Glutamatergic neuron (in vitro differentiated cells): ENCODE data around the gene ATP8A2. TPM values are rescaled to one million over a fixed set of nuclear protein-coding genes. Genes with fewer than 3 reads are reported as not detected.
A peak's percentile ranks its signal among the peaks of the same experiment; 100 is the strongest.

ENCODE experiments used
- DNase-seq: peaks from one replicate; pipeline ENCODE4 v3.0.0; 2022
- H3K27ac Mint-ChIP-seq: one replicate; pipeline ENCODE4 v1.8.0; 2020; ENCODE audit warnings: mild to moderate bottlenecking, mixed read lengths, inconsistent platforms; ENCODE audit not compliant: unreplicated experiment
- H3K27me3 Mint-ChIP-seq: one replicate; pipeline ENCODE4 v1.8.0; 2020; ENCODE audit warnings: mild to moderate bottlenecking, moderate library complexity, mixed read lengths, inconsistent platforms; ENCODE audit not compliant: unreplicated experiment
- H3K36me3 Mint-ChIP-seq: one replicate; pipeline ENCODE4 v1.8.0; 2020; ENCODE audit warnings: mild to moderate bottlenecking, mixed read lengths, inconsistent platforms; ENCODE audit not compliant: unreplicated experiment
- H3K4me1 Mint-ChIP-seq: one replicate; pipeline ENCODE4 v1.8.0; 2020; ENCODE audit warnings: mild to moderate bottlenecking, low read depth, mixed read lengths, inconsistent platforms; ENCODE audit not compliant: unreplicated experiment
- H3K4me3 Mint-ChIP-seq: one replicate; pipeline ENCODE4 v1.8.0; 2020; ENCODE audit warnings: mild to moderate bottlenecking, mixed read lengths, inconsistent platforms; ENCODE audit not compliant: unreplicated experiment
- H3K9me3 Mint-ChIP-seq: one replicate; pipeline ENCODE4 v1.8.0; 2020; ENCODE audit warnings: mild to moderate bottlenecking, moderate library complexity, mixed read lengths, inconsistent platforms; ENCODE audit not compliant: unreplicated experiment
- total RNA-seq: library from RNA; stranded (reverse); fragmentation: NEBNext Ultra II Directional; extraction: Animal tissue kit (Norgen Biotek cat#: 25700); gene quantifications from one replicate; pipeline ENCODE4 v1.2.1, GENCODE V29; 2021; ENCODE audit not compliant: unreplicated experiment
- TF ChIP-seq, protein P1 (sequence below): fragments of 200-600 bp; sonication (generic); IDR thresholded peaks from one replicate; pipeline ENCODE4 v1.5.0; 2021; ENCODE audit not compliant: partially characterized antibody, unreplicated experiment

ATP8A2 gene
- total RNA-seq, 1 donor from 2014 or later = 70.1 TPM

DNA sequence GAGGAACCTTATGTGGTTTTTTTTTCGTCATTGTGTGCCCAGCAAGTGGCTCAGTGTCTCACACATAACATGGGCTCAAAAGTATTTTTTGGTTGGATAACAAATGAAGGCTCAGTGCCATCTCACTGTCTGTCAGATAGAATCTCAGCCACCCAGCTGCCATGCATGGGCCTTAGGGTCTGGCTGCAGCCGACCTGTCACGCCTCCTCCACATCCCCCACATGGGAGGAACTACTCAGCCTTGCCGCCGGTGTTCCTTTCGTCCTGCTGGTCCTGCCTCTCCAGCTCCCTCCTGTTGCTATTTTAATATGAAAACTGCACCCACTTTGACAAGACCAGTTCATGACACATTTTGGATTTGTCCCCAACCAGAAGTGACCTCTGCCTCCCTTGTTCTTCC lies 558.9 kb downstream of the ATP8A2 start:
- Mint-ChIP-seq H3K9me3 (peaks cover 6% of the 10 kb centered on the region), H3K27me3 (no peaks in the 10 kb centered on the region), H3K4me1 (peaks cover 56% of the 10 kb centered on the region), H3K27ac (peak overlapping the region; percentile 63), H3K4me3 (peak overlapping the region; percentile 58), H3K36me3 (no peaks in the 10 kb centered on the region)
- TF ChIP-seq, protein P1, sequence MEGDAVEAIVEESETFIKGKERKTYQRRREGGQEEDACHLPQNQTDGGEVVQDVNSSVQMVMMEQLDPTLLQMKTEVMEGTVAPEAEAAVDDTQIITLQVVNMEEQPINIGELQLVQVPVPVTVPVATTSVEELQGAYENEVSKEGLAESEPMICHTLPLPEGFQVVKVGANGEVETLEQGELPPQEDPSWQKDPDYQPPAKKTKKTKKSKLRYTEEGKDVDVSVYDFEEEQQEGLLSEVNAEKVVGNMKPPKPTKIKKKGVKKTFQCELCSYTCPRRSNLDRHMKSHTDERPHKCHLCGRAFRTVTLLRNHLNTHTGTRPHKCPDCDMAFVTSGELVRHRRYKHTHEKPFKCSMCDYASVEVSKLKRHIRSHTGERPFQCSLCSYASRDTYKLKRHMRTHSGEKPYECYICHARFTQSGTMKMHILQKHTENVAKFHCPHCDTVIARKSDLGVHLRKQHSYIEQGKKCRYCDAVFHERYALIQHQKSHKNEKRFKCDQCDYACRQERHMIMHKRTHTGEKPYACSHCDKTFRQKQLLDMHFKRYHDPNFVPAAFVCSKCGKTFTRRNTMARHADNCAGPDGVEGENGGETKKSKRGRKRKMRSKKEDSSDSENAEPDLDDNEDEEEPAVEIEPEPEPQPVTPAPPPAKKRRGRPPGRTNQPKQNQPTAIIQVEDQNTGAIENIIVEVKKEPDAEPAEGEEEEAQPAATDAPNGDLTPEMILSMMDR = no peak
- DNase-seq = no peak

DNA sequence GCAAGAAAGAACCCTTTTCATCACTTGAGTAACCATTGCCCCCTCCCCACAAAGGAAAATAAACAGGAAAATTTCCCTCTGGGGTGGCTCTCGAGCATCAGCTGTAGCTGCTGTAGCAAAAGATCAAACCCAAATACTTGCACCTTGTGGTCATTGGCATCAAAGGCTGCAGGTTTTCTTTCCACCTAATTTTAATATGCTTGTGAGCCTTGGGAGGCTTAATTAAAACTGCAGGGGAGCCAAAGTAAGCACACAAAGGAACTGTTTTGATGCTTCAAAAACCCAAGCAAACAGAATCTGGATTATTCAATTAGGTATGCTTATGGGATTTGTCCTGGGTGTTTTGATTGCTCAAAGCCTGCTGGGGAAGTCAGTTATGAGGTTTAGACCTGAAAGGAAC lies 560.6 kb downstream of the ATP8A2 start:
- Mint-ChIP-seq H3K9me3 (peaks cover 4% of the 10 kb centered on the region), H3K4me3 (no peak overlapping the region), H3K27me3 (peaks cover 2% of the 10 kb centered on the region), H3K27ac (no peak overlapping the region), H3K4me1 (peaks cover 50% of the 10 kb centered on the region), H3K36me3 (no peaks in the 10 kb centered on the region)
- DNase-seq = no peak
- TF ChIP-seq, protein P1 = no peak

DNA sequence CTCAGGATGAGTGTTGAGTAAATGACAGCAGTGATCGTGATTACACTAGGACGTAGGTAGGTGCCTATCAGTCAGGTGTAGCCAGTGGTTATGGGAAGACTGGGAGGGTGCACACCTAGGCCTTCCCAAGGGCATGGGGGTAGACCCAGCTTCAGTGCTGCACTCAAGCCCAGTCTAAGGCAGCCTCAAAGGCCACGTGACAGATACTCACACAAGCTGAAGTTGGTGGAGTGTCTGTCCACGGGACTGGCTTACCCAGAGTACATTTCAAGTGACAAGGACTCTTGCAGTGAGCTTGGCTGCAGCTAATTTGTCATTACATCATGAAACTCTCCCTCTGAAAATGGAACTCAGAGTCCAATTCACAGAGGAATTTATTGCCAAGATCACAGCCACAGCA lies 561.7 kb downstream of the ATP8A2 start:
- Mint-ChIP-seq H3K9me3 (peaks cover 4% of the 10 kb centered on the region), H3K4me3 (no peak overlapping the region), H3K27ac (no peak overlapping the region), H3K36me3 (no peaks in the 10 kb centered on the region), H3K4me1 (peaks cover 42% of the 10 kb centered on the region), H3K27me3 (peaks cover 2% of the 10 kb centered on the region)
- no peak for DNase-seq
- TF ChIP-seq, protein P1 = no peak

DNA sequence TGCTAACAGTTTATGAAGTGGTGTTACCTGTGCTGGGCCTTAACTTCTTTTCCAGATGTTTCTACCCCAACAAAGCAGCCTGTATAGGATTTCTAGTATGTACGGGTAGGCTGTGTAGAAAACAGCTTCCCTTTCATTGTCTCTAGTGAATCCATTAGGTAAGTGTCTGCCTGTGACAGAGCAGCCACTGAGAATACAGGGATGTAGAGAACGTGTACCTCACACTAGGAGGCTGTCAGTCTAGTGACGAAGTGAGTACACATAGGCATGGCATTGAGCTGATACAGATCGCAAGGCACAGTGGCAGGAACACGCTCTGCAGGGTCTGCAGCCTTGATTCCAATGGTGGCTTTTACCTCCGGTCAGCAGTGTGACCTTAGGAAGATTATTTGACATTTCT lies 562.4 kb downstream of the ATP8A2 start:
- peaks cover 36% of the 10 kb centered on the region for H3K4me1 Mint-ChIP-seq
- TF ChIP-seq, protein P1 = no peak
- H3K4me3 Mint-ChIP-seq = no peak overlapping the region
- peaks cover 2% of the 10 kb centered on the region for H3K27me3 Mint-ChIP-seq
- peaks cover 2% of the 10 kb centered on the region for H3K36me3 Mint-ChIP-seq
- no peak overlapping the region for H3K27ac Mint-ChIP-seq
- DNase-seq = no peak
- peaks cover 3% of the 10 kb centered on the region for H3K9me3 Mint-ChIP-seq

DNA sequence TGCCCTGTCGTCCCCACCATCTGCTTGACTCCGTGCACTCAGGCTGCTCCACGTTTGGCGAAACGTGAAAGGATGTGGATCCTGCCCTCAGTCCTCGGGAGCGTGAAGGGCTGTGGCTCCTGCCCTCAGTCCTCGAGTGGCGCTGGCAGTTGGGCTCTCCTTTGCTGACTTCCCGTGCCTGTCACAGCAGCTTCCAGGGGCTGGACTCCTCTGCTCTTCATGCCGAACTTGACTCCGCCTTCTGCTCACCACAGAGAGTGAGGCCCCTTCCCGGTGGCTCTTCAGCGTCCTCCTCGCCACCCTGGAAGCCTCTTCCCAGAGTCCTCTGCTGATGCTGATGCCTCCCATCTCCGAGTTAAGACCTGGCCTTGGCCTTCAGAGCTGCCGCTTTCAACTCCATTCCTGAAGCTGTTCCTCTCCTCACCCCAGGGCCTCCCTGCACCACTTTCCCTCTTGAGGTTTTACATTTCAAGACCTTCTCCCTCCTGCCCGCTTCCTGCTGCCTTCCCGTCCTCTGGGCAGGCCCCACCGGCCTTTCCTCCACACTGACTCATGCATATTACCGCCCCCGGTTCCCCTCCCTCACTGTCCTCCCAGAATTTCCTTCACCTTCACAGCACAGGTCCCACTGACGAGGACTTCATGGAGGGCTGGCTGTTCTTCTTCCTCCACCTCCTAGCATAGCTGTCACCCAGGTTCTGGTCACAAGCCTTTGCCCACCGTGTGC lies 568.4 kb downstream of the ATP8A2 start:
- Mint-ChIP-seq H3K27ac (no peak overlapping the region), H3K36me3 (peaks cover 27% of the 10 kb centered on the region), H3K27me3 (peaks cover 13% of the 10 kb centered on the region), H3K9me3 (peaks cover 9% of the 10 kb centered on the region), H3K4me3 (no peak overlapping the region), H3K4me1 (peaks cover 31% of the 10 kb centered on the region)
- no peak for DNase-seq
- TF ChIP-seq, protein P1 = no peak
